Neutrophil (primary cell): Measurements from ENCODE around the gene PLXNA2.

Source experiments
- H3K27ac ChIP-seq: fragments of 200-600 bp; sonication (generic); 2 replicates; pipeline ENCODE4 v1.5.1; 2016; ENCODE audit warnings: mild to moderate bottlenecking, moderate library complexity
- H3K27me3 ChIP-seq: fragments of 200-600 bp; sonication (generic); 2 replicates; pipeline ENCODE4 v1.6.0; 2016; ENCODE audit warnings: mild to moderate bottlenecking
- H3K36me3 ChIP-seq: fragments of 200-600 bp; sonication (generic); 2 replicates; pipeline ENCODE4 v1.5.1; 2017
- H3K4me1 ChIP-seq, 2 experiments: fragments of 200-600 bp in 1 of 2; sonication (generic) in 1 of 2; 1 replicate in 1 of 2; 2 replicates in 1 of 2; pipeline versions ENCODE4 v1.5.1 to v1.6.1; 2013 to 2016; ENCODE audit warnings: low read depth in 1 of 2, low read length in 1 of 2, mild to moderate bottlenecking in 1 of 2, moderate library complexity in 1 of 2; ENCODE audit not compliant: control insufficient read depth in 1 of 2, insufficient read depth in 1 of 2
- H3K4me3 ChIP-seq, 2 experiments: fragments of 200-600 bp in 1 of 2; sonication (generic) in 1 of 2; 1 replicate in 1 of 2; 2 replicates in 1 of 2; pipeline ENCODE4 v1.5.1; 2013 to 2016; ENCODE audit warnings: low read depth in 1 of 2, low read length in 1 of 2, mild to moderate bottlenecking in 1 of 2, moderate library complexity in 1 of 2
- H3K9me3 ChIP-seq: fragments of 200-600 bp; sonication (generic); 2 replicates; pipeline ENCODE4 v1.5.1; 2016
- CTCF ChIP-seq: fragments of 200-600 bp; sonication (generic); IDR thresholded peaks from 2 replicates; pipeline ENCODE4 v1.5.1; 2016; ENCODE audit warnings: antibody characterized with exemption

PLXNA2 gene

DNA sequence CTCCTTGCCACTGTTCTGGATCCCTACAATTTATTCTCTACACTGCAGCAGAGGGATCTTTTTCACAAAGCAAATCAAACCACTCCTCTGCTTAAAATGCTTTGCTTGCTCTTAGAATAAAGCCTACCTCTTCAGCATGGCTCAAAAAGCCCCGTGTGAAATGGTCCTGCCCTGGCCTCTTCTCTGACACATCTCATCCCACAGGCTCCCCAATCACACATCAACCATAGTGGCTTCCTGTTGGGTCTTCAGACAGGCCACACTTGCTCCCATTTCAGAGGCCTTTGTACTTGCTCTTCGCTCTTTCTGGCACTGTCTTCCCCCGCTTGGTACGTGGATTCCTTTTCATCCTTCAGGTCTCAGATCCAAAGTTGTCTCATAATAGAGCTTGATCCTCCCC, 44.3 kb upstream of the PLXNA2 start:
- no peaks in the 10 kb centered on the region for H3K4me1 ChIP-seq
- TF ChIP-seq CTCF = no peak
- H3K9me3 ChIP-seq = no peaks in the 10 kb centered on the region
- no peak overlapping the region for H3K27ac ChIP-seq
- peaks cover 16% of the 10 kb centered on the region for H3K27me3 ChIP-seq
- no peak overlapping the region for H3K4me3 ChIP-seq
- H3K36me3 ChIP-seq = no peaks in the 10 kb centered on the region

DNA sequence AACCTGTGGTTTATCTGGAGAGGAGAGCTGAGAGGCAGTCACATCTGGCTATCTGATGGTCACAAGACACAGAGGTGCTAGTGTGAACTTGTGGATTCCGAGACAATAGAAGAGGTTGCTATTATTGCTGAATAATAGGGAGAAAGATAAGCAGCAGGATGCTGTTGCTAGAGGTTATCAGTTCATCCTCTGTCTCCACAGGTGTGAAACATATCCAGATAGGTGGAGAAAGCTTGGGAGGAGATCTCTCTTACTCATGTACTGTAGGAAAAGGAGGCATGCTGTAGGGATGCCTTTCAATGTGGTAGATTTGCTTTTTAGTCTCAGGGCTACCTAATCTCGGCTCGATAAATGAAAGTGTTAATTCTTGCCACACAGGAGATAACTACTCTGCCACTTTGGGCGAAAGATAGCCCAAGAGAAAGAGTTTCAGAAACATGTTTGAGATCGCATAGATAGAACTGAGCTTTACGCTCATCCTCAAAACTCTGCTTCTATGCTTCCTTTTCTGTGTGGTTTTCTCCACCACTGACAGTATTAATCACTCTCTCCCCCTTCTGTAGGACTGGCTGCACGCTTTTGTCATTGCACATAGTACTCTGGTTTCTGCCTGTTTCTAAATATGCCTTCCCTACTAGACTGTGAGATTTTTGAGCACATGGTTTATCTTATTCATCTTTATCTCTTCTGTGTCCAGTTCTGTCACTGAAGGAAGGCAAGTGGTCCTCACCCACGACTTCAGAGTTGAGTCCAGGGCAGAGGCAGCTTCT, 36.7 kb upstream of the PLXNA2 start:
- Histone ChIP-seq H3K4me3 (no peak overlapping the region), H3K36me3 (no peaks in the 10 kb centered on the region), H3K27ac (no peak overlapping the region), H3K9me3 (no peaks in the 10 kb centered on the region), H3K27me3 (peaks cover 38% of the 10 kb centered on the region), H3K4me1 (no peaks in the 10 kb centered on the region)
- no peak for TF ChIP-seq CTCF

- TF ChIP-seq CTCF = no peak
- Histone ChIP-seq H3K4me1 (no peaks in the 10 kb centered on the region), H3K36me3 (no peaks in the 10 kb centered on the region), H3K27me3 (peaks cover 38% of the 10 kb centered on the region), H3K9me3 (no peaks in the 10 kb centered on the region), H3K4me3 (no peak overlapping the region), H3K27ac (no peak overlapping the region)
Observed at GRCh38 chr1:208279826-208280588, 35.8 kb upstream of the PLXNA2 start.

DNA sequence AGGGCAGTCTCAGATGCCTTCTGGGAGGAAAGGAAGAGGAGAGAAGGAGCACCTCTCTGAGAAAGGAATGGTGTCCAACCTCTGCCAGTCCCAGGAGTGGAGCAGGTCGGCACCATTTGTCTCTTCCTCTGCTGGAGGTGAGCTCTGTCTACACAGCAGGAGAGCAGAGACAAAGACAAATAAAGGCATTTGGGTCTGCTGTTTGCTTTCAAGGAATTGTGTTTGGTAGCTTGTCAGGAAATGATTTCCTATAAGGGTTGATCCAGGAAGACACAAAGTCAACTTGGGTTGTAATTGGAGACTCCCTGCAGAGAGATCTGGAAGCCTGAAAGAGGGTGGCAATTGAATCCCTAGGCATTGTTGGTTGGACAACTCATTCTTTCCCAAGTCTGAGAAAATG, 34.5 kb upstream of the PLXNA2 start:
- Histone ChIP-seq H3K4me3 (no peak overlapping the region), H3K9me3 (no peaks in the 10 kb centered on the region), H3K36me3 (no peaks in the 10 kb centered on the region), H3K4me1 (no peaks in the 10 kb centered on the region), H3K27me3 (peaks cover 38% of the 10 kb centered on the region), H3K27ac (no peak overlapping the region)
- TF ChIP-seq CTCF = no peak

GRCh38 chr1:208276757-208277435, 32.7 kb upstream of the PLXNA2 start:
- no peaks in the 10 kb centered on the region for H3K9me3 ChIP-seq
- H3K27ac ChIP-seq = no peak overlapping the region
- no peak for TF ChIP-seq CTCF
- no peaks in the 10 kb centered on the region for H3K4me1 ChIP-seq
- H3K36me3 ChIP-seq = no peaks in the 10 kb centered on the region
- H3K27me3 ChIP-seq = peaks cover 41% of the 10 kb centered on the region
- no peak overlapping the region for H3K4me3 ChIP-seq
